HG03097 (cell line): ENCODE data around the gene NDUFA11.
"Not testable (repeated sequence)": the region's sequence is repeated elsewhere in the genome, so short reads cannot be mapped to it uniquely, and the experiment has no call there.

Experiments used
- ATAC-seq: cut with Tn5 transposase; IDR thresholded peaks from one replicate; pipeline ENCODE4 v1.9.1; 2021; ENCODE audit not compliant: unreplicated experiment, low FRiP score

The NDUFA11 gene

DNA sequence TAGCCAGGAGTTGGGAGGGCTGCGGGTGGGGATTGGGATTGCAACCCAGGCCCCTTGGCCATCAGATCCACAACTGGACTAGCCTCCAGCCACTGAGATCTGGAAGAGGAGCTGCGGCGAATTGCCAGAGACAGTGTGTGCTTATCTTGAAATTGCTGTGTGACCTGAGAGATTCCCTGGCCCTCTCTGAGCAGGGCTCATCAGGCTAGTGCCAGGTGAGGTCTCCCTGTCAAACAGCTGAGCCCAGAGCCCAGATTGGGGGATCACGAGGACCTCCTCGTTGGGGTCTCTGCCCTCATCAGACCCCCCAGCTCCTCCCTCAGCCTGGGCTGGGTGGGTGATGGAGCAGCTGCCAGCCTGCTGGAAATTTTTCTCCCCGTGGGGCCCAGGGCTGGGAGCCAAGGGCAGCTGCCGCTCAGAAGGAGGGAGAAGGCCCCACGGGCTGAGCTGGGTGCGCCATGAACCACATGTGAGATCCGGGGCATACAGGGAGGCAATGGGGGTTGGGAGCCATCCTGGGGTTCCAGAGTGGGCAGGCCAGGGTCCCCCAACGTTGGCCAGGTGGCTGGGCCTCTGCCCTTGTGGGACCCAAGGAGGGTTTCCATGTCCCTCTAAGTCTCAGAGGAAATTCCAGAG, 40.4 kb downstream of the NDUFA11 start:
- ATAC-seq: no peak

DNA sequence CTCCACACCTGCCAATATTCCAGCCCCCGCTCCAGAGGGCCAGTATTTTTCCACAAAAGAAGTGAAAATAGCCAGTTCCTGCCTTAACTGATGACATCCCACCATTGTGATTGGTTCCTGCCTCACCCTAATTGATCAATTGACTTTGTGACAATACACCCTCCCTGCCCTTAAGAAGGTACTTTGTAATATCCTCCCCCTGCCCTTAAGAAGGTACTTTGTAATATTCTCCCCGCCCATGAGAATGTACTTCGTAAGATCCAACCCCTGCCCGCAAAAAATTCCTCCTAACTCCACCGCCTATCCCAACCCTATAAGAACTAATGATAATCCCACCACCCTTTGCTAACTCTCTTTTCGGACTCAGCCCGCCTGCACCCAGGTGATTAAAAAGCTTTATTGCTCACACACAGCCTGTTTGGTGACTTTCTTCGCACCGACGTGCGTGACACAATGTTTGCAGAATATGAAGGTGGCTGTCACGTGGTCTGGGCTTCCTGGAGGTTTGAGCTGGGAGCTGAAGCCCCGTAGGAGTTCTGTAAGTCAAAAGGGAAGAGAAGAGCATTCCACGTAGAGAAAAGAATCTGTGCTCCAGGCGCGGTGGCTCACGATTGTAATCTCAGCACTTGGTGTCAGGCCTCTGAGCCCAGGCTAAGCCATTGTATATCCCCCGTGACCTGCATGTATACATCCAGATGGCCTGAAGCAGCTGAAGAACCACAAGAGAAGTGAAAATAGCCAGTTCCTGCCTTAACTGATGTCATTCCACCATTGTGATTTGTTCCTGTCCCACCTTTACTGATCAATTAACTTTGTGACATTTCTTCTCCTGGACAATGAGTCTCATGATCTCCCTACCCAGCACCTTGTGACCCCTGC, 46.1 kb downstream of the NDUFA11 start:
- no peak for ATAC-seq

DNA sequence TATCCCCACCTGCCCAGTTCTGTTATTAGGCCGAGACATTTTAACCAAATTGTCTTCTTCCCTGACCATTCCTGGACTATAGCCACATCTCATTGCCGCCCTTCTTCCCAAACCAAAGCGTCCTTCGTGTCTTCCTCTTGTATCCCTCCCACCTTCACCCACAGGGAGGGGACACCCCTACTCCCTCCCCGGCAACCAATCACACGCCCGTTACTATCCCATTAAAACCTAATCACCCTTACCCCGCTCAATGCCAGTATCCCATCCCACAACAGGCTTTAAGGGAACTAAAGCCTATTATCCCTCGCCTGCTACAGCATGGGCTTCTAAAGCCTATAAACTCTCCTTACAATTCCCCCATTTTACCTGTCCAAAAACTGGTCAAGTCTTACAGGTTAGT, 48.4 kb downstream of the NDUFA11 start:
- ATAC-seq: not testable (repeated sequence)

DNA sequence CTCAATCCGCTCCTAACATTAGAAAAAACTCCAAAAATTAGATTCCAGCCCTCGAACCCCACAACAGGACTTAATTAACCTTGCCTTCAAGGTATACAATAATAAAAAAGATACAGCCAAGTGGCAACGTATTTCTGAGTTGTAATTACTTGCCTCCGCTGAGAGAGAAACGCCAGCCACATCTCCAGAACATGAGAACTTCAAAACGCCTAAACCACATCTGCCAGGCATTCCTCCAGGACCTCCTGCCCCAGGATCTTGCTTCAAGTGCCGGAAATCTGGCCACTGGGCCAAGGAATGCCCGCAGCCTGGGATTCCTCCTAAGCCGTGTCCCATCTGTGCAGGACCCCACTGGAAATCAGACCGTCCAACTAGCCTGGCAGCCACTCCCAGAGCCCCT, 49.5 kb downstream of the NDUFA11 start:
- ATAC-seq: not testable (repeated sequence)

DNA sequence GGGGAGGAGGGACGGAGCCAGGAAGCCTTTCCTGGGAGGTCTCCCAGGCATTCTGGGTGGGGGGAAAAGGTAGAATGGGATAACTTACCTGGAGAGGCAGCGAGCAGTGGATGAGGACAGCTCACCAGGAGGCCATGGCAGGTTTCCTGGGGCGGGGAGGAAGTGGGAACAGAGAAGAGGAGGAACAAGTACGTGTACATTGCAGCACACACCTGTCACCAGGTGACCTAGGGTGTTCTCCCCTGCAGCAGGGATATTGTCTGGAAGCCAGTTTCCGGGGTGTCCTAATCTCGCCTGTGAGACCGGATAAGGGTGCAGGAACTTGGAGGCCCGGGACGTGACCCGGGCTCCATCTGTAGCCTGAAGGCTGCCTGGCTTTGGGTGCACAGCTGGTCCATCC, 52.3 kb downstream of the NDUFA11 start, which contains the start of gene FUT3:
FUT3 (minus strand) TSS at position 148 of the 400 bp plus-strand sequence.
- no peak for ATAC-seq

DNA sequence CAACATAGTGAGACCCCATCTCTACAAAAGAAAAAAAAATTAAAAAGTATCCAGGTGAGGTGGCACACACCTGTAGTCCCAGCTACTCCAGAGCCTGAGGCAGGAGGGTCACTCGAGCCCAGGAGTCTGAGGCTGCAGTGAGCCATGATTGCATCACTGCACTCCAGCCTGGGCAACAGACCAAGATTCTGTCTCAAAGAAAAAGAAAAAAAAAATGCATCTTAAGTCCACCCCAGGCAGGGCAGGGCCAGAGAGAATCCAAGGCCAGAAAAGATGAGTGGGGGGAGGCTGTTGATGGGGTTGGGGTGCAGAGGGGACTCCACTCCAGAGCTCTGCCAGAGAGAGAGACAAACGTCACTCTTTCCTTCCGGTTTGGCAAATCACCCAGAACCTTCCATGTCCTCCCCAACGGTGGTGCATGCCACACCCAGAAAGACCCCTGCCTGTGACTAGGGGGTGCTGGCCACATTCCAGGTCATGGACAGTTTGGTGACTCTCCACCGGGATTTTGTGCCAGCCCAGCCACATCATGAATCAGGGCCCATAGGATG, 52.8 kb downstream of the NDUFA11 start:
- ATAC-seq: no peak

DNA sequence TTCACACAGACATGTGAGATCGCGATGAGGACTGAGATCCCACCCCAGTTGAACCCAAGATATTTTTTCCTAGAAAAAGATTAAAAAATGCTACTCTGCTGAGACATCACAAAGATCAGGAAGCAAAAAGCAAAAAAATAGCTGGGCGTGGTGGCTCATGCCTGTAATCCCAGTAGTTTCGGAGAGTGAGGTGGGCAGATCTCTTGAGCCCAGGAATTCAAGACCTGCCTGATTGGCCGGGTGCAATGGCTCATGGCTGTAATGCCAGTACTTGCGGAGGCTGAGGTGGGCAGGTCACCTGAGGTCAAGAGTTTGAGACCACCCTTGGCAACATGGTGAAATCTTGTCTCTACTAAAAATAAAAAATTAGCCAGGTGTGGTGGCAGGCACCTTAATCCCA, 53.4 kb downstream of the NDUFA11 start:
- no peak for ATAC-seq

DNA sequence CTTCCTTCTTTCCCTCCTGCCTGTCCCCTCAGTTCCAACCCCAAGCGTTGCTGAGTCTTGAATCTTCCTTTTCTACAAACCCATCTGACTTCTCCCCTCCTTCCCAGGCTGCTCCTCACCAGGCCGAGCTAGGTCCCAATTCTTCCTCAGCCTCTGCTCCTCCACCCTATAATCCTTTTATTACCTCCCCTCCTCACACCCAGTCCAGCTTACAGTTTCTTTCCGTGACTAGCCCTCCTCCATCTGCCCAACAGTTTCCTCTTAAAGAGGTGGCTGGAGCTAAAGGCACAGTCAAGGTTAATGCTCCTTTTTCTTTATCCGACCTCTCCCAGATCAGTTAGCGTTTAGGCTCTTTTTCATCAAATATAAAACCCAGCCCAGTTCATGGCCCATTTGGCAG, 55.0 kb downstream of the NDUFA11 start:
- not testable (repeated sequence) for ATAC-seq

DNA sequence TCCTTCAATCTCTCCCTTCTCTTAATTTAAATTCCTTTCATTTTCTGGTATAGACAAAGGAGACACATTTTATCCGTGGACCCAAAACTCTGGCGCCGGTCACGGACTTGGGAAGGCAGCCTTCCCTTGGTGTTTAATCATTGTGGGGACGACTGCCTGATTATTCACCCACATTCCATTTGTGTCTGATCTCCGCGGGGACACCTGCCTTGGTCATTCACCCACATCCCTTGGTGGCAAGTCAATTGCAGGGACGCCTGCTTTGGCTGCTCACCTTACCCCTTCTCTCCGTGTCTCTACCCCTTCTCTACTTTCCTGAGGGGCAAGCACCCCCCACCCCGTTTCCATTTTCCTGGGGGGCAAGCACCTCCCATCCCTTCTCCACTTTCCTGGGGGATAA, 55.7 kb downstream of the NDUFA11 start:
- not testable (repeated sequence) for ATAC-seq
